ENCODE results near the gene RFC5. TPM values are rescaled to one million over a fixed set of nuclear protein-coding genes. Genes with fewer than 3 reads are reported as not detected.

The RFC5 gene
- total and polyA plus RNA-seq, 2 of the 13 experiments (the other 11 are each of a cell fraction or from before 2014, with no cell fraction given): 16.8 to 51.4 TPM

DNA sequence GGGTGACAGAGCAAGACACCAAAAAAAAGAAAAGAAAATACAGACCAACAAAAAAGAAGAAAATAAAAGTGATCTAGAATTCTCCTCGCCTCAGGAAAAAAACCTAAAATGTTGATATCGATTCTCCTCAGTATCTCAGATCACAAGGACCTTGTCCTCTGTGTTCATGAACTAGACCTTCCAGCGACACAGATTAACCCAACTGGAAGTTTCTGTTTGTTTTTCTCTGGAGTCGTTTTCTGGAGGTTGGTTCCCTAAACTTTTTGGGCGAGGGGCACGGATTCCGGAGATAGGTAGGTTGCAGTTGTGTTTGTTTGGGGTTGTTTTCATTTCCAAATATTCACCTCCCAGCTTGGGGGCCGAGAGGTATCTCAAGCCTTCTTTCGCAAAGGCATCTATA is 559 bp upstream of the RFC5 start:
- ATAC-seq (peak; percentile 35), DNase-seq (ENCODE audit: low spot score) (peak; percentile 23), FAIRE-seq (no peak)
- WGBS (ENCODE audit: low lambda C conversion rate): 2% methylated on average over 9 of the region's 9 CpGs
- peak overlapping the region; percentile 7 to 37 (median 28); a peak in 5 of 6 replicates for H3K4me3 ChIP-seq (replicated peaks in 1 of 3; ENCODE audit: insufficient read depth in 1 of 3, low read depth in 2 of 3, low read length in 3 of 3)
- peak overlapping the region; percentile 7; the same call in 1 of the 2 replicates for H3K9ac ChIP-seq (ENCODE audit: insufficient read depth, low read depth, low read length)
- BruUV-seq (replicated peaks): no TSS peak
- peak overlapping the region; percentile 93 for H3K4me2 ChIP-seq (ENCODE audit: low read depth, low read length)
- H3K27me3 ChIP-seq (ENCODE audit: control insufficient read depth in 1 of 2, insufficient read depth in 2 of 2, low read length in 2 of 2): no peaks in the 10 kb centered on the region
- H3K27ac ChIP-seq (ENCODE audit: extremely low read length, insufficient read depth, low read length): no peak overlapping the region
- H3K9me3 ChIP-seq (ENCODE audit: low read length): no peaks in the 10 kb centered on the region
- no peaks in the 10 kb centered on the region for H4K20me1 ChIP-seq (ENCODE audit: insufficient read depth, low read length)
- in situ Hi-C loops (cut with HindIII; ENCODE audit: extremely low pct_ligation_motif_present, low pct_unique_long_range_greater_than_20kb): no loop called here
- intact Hi-C loops (cut with micrococcal nuclease; ENCODE audit: unreplicated experiment): loop anchor here (2.0 to 5.0 kb wide), 2 partner anchors 37 to 139 kb away; no protein-coding TSS in a partner anchor
- H3K36me3 ChIP-seq (replicated peaks in 1 of 2; ENCODE audit: control insufficient read depth in 1 of 2, insufficient read depth in 2 of 2, low read length in 2 of 2): peaks cover 3 to 20% of the 10 kb centered on the region in 2 experiments; a peak in 4 of 5 replicates
- ChIA-PET POLR2A (interaction anchor here (0.8 to 1.4 kb wide), 2 partner anchors 13 to 120 kb away, joined by 3 to 5 read pairs; no protein-coding TSS in a partner anchor), CTCF (ENCODE audit: low intra/inter-chr PET ratio, low total read pairs) (no interaction called here)
- H2AFZ ChIP-seq (ENCODE audit: low read length): no peak overlapping the region
- H3K79me2 ChIP-seq (ENCODE audit: insufficient read depth, low read length): peaks cover 15% of the 10 kb centered on the region
- peaks cover 35% of the 10 kb centered on the region for H3K4me1 ChIP-seq (ENCODE audit: insufficient read depth, low read length)
- TF ChIP-seq, protein P1, sequence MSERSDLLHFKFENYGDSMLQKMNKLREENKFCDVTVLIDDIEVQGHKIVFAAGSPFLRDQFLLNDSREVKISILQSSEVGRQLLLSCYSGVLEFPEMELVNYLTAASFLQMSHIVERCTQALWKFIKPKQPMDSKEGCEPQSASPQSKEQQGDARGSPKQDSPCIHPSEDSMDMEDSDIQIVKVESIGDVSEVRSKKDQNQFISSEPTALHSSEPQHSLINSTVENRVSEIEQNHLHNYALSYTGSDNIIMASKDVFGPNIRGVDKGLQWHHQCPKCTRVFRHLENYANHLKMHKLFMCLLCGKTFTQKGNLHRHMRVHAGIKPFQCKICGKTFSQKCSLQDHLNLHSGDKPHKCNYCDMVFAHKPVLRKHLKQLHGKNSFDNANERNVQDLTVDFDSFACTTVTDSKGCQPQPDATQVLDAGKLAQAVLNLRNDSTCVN (CRISPR knock-in tag; IDR thresholded peaks at IDR 0.05; ENCODE audit: borderline replicate concordance): peak; percentile 100
- TF ChIP-seq, protein P2, sequence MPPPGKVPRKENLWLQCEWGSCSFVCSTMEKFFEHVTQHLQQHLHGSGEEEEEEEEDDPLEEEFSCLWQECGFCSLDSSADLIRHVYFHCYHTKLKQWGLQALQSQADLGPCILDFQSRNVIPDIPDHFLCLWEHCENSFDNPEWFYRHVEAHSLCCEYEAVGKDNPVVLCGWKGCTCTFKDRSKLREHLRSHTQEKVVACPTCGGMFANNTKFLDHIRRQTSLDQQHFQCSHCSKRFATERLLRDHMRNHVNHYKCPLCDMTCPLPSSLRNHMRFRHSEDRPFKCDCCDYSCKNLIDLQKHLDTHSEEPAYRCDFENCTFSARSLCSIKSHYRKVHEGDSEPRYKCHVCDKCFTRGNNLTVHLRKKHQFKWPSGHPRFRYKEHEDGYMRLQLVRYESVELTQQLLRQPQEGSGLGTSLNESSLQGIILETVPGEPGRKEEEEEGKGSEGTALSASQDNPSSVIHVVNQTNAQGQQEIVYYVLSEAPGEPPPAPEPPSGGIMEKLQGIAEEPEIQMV (CRISPR knock-in tag; IDR thresholded peaks at IDR 0.05; ENCODE audit: low read depth): no peak
- TF ChIP-seq HNF4A (CRISPR knock-in tag; IDR thresholded peaks at IDR 0.05) (peak; percentile 60), RARA (CRISPR knock-in tag; IDR thresholded peaks at IDR 0.05) (peak; percentile 78), GPN1 (CRISPR knock-in tag; IDR thresholded peaks at IDR 0.05; ENCODE audit: borderline replicate concordance) (no peak), RELA (CRISPR knock-in tag; IDR thresholded peaks at IDR 0.05) (0 out of 2 replicates have a peak, but pooled peaks have one; percentile 4), KLF15 (CRISPR knock-in tag; IDR thresholded peaks at IDR 0.05; ENCODE audit: borderline replicate concordance) (no peak), NR2F1 (CRISPR knock-in tag; IDR thresholded peaks at IDR 0.05) (0 out of 4 replicates have a peak, but pooled peaks of 1 of the 2 experiments have one; percentile 27), SIX1 (CRISPR knock-in tag; IDR thresholded peaks at IDR 0.05; ENCODE audit: borderline replicate concordance) (no peak)
- TF ChIP-seq, protein P3, sequence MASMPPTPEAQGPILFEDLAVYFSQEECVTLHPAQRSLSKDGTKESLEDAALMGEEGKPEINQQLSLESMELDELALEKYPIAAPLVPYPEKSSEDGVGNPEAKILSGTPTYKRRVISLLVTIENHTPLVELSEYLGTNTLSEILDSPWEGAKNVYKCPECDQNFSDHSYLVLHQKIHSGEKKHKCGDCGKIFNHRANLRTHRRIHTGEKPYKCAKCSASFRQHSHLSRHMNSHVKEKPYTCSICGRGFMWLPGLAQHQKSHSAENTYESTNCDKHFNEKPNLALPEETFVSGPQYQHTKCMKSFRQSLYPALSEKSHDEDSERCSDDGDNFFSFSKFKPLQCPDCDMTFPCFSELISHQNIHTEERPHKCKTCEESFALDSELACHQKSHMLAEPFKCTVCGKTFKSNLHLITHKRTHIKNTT (CRISPR knock-in tag; IDR thresholded peaks at IDR 0.05): no peak
- TF ChIP-seq, protein P4, sequence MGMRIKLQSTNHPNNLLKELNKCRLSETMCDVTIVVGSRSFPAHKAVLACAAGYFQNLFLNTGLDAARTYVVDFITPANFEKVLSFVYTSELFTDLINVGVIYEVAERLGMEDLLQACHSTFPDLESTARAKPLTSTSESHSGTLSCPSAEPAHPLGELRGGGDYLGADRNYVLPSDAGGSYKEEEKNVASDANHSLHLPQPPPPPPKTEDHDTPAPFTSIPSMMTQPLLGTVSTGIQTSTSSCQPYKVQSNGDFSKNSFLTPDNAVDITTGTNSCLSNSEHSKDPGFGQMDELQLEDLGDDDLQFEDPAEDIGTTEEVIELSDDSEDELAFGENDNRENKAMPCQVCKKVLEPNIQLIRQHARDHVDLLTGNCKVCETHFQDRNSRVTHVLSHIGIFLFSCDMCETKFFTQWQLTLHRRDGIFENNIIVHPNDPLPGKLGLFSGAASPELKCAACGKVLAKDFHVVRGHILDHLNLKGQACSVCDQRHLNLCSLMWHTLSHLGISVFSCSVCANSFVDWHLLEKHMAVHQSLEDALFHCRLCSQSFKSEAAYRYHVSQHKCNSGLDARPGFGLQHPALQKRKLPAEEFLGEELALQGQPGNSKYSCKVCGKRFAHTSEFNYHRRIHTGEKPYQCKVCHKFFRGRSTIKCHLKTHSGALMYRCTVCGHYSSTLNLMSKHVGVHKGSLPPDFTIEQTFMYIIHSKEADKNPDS (CRISPR knock-in tag; IDR thresholded peaks at IDR 0.05): no peak
- TF ChIP-seq, protein P5, sequence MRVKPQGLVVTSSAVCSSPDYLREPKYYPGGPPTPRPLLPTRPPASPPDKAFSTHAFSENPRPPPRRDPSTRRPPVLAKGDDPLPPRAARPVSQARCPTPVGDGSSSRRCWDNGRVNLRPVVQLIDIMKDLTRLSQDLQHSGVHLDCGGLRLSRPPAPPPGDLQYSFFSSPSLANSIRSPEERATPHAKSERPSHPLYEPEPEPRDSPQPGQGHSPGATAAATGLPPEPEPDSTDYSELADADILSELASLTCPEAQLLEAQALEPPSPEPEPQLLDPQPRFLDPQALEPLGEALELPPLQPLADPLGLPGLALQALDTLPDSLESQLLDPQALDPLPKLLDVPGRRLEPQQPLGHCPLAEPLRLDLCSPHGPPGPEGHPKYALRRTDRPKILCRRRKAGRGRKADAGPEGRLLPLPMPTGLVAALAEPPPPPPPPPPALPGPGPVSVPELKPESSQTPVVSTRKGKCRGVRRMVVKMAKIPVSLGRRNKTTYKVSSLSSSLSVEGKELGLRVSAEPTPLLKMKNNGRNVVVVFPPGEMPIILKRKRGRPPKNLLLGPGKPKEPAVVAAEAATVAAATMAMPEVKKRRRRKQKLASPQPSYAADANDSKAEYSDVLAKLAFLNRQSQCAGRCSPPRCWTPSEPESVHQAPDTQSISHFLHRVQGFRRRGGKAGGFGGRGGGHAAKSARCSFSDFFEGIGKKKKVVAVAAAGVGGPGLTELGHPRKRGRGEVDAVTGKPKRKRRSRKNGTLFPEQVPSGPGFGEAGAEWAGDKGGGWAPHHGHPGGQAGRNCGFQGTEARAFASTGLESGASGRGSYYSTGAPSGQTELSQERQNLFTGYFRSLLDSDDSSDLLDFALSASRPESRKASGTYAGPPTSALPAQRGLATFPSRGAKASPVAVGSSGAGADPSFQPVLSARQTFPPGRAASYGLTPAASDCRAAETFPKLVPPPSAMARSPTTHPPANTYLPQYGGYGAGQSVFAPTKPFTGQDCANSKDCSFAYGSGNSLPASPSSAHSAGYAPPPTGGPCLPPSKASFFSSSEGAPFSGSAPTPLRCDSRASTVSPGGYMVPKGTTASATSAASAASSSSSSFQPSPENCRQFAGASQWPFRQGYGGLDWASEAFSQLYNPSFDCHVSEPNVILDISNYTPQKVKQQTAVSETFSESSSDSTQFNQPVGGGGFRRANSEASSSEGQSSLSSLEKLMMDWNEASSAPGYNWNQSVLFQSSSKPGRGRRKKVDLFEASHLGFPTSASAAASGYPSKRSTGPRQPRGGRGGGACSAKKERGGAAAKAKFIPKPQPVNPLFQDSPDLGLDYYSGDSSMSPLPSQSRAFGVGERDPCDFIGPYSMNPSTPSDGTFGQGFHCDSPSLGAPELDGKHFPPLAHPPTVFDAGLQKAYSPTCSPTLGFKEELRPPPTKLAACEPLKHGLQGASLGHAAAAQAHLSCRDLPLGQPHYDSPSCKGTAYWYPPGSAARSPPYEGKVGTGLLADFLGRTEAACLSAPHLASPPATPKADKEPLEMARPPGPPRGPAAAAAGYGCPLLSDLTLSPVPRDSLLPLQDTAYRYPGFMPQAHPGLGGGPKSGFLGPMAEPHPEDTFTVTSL (CRISPR knock-in tag; IDR thresholded peaks at IDR 0.05; ENCODE audit: borderline replicate concordance): no peak
